GM12878 (cell line): ENCODE results near the gene KMT2E. TPM values are rescaled to one million over a fixed set of nuclear protein-coding genes. Genes with fewer than 3 reads are reported as not detected.

Experiments
- ATAC-seq: fragments of 200-7000 bp; cut with Tn5 transposase; 3 replicates; pipeline ENCODE4 v1.9.1; 2020; ENCODE audit warnings: mild to moderate bottlenecking, moderate library complexity
- BruUV-seq: library from RNA; stranded (reverse); fragments of 400-500 nt; replicated peaks from 2 replicates; lab custom pipeline; 2021; lab: Mats Ljungman, UMichigan
- CTCF ChIA-PET: fragments of 300-600 bp; sonication (Branson Sonifier 250); formaldehyde crosslinking; extraction: SDS; loops from one replicate; lab custom pipeline; 2021; ENCODE audit warnings: inconsistent platforms; lab: Yijun Ruan, JAX
- POLR2A ChIA-PET: fragments of 350-600 bp; formaldehyde crosslinking; extraction: SDS; loops from one replicate; lab custom pipeline; 2021; ENCODE audit warnings: inconsistent platforms; lab: Charles Lee
- RAD21 ChIA-PET: fragments of 300-600 bp; sonication (Branson Sonifier 250); formaldehyde crosslinking; loops from one replicate; lab custom pipeline; 2023; ENCODE audit warnings: antibody characterized with exemption; ENCODE audit not compliant: unreplicated experiment; lab: Charles Lee
- SMC1A ChIA-PET: fragments of 300-600 bp; sonication (Branson Sonifier 250); formaldehyde crosslinking; loops from one replicate; lab custom pipeline; 2023; ENCODE audit not compliant: unreplicated experiment, uncharacterized antibody; lab: Charles Lee
- DNase-seq: peaks from one replicate; pipeline ENCODE4 v3.0.0-alpha.2; 2011; ENCODE audit warnings: low read depth, low spot score
- FAIRE-seq: peaks from 3 replicates; lab custom pipeline; 2011; peaks lifted over from hg19 to GRCh38; lab: Jason Lieb, UNC
- H2AFZ ChIP-seq: 2 replicates; pipeline ENCODE4 v1.6.0; 2011; ENCODE audit warnings: low read depth, low read length, control low read depth; ENCODE audit not compliant: control insufficient read depth
- H3K27ac ChIP-seq: 2 replicates; pipeline ENCODE4 v1.5.1; 2011; ENCODE audit warnings: control low read depth; ENCODE audit not compliant: control insufficient read depth, insufficient read depth
- H3K27me3 ChIP-seq, 2 experiments: replicated peaks in 1 of 2; 2 replicates each; pipeline versions ENCODE4 v1.6.0 to v1.6.1; 2011; ENCODE audit warnings: low read length in 1 of 2; ENCODE audit not compliant: control insufficient read depth in 2 of 2, insufficient read depth in 2 of 2
- H3K36me3 ChIP-seq, 2 experiments: 2 replicates each; pipeline ENCODE4 v1.5.1; 2011; ENCODE audit warnings: low read length in 1 of 2; ENCODE audit not compliant: control insufficient read depth in 2 of 2, insufficient read depth in 2 of 2
- H3K4me1 ChIP-seq: 2 replicates; pipeline ENCODE4 v1.6.1; 2011; ENCODE audit warnings: mild to moderate bottlenecking, low read length, moderate library complexity, mixed read lengths; ENCODE audit not compliant: control insufficient read depth, insufficient read depth
- H3K4me2 ChIP-seq: 2 replicates; pipeline ENCODE4 v1.6.0; 2011; ENCODE audit warnings: control low read depth; ENCODE audit not compliant: control insufficient read depth, insufficient read depth
- H3K4me3 ChIP-seq: fragments of 200-600 bp; sonication (generic); 2 replicates; pipeline ENCODE4 v1.5.1; 2016
- H3K79me2 ChIP-seq: 2 replicates; pipeline ENCODE4 v1.6.0; 2011; ENCODE audit warnings: low read length; ENCODE audit not compliant: control insufficient read depth, insufficient read depth
- H3K9ac ChIP-seq: 2 replicates; pipeline ENCODE4 v1.8.0; 2011; ENCODE audit warnings: low read length, control low read depth, mixed read lengths; ENCODE audit not compliant: control insufficient read depth, insufficient read depth
- H3K9me3 ChIP-seq: replicated peaks from 3 replicates; pipeline ENCODE4 v1.5.1; 2011; ENCODE audit warnings: mild to moderate bottlenecking, low read length; ENCODE audit not compliant: control insufficient read depth, insufficient read depth
- H4K20me1 ChIP-seq: 2 replicates; pipeline ENCODE4 v1.6.0; 2011; ENCODE audit not compliant: control insufficient read depth, insufficient read depth
- EGR1 ChIP-seq, 2 experiments: IDR thresholded peaks; 1 replicate in 1 of 2; 2 replicates in 1 of 2; pipeline ENCODE4 v1.6.1; 2011 to 2012; ENCODE audit warnings: low read depth in 2 of 2, low read length in 2 of 2, borderline replicate concordance in 1 of 2, mild to moderate bottlenecking in 1 of 2, moderate library complexity in 1 of 2
- ETV6 ChIP-seq, 2 experiments: fragments of 450-650 bp in 1 of 2; IDR thresholded peaks in 1 of 2; conservative IDR thresholded peaks in 1 of 2; 2 replicates each; pipeline ENCODE4 v1.6.1; 2014; ENCODE audit warnings: antibody characterized with exemption in 1 of 2, borderline replicate concordance in 1 of 2, low read depth in 1 of 2, mild to moderate bottlenecking in 1 of 2, moderate library complexity in 1 of 2
- HSF1 ChIP-seq: fragments of 150-350 bp; IDR thresholded peaks from 2 replicates; pipeline ENCODE4 v1.6.1; 2014; ENCODE audit warnings: mild to moderate bottlenecking, low read depth, low read length
- MYC ChIP-seq: IDR thresholded peaks from 2 replicates; pipeline ENCODE4 v1.6.1; 2011; ENCODE audit warnings: mild to moderate bottlenecking, low read length, moderate library complexity, inconsistent platforms; ENCODE audit not compliant: insufficient read depth, insufficient replicate concordance, insufficient read length, severe bottlenecking
- RBBP5 ChIP-seq: fragments of 200-600 bp; sonication (generic); conservative IDR thresholded peaks from 2 replicates; pipeline ENCODE4 v1.6.1; 2016
- SMAD1 ChIP-seq: fragments of 450-650 bp; IDR thresholded peaks from 2 replicates; pipeline ENCODE4 v1.6.1; 2018; ENCODE audit warnings: mild to moderate bottlenecking, low read depth; ENCODE audit not compliant: partially characterized antibody
- SMAD5 ChIP-seq: IDR thresholded peaks from 2 replicates; pipeline ENCODE4 v1.6.1; 2016; ENCODE audit warnings: antibody characterized with exemption, low read depth
- SMC3 ChIP-seq: IDR thresholded peaks from 2 replicates; pipeline ENCODE4 v1.6.1; 2011; ENCODE audit warnings: low read length, improper control_type of control experiment, borderline replicate concordance
- SUZ12 ChIP-seq: fragments of 200-600 bp; sonication (generic); IDR thresholded peaks from one replicate; pipeline ENCODE4 v1.6.1; 2018; ENCODE audit warnings: antibody characterized with exemption, mild to moderate bottlenecking; ENCODE audit not compliant: unreplicated experiment
- TBL1XR1 ChIP-seq: IDR thresholded peaks from 2 replicates; pipeline ENCODE4 v1.6.1; 2012; ENCODE audit warnings: low read depth, low read length, improper control_type of control experiment
- ZNF592 ChIP-seq: fragments of 450-650 bp; IDR thresholded peaks from 2 replicates; pipeline ENCODE4 v1.6.1; 2017; ENCODE audit warnings: mild to moderate bottlenecking, moderate library complexity
- ZZZ3 ChIP-seq: IDR thresholded peaks from 2 replicates; pipeline ENCODE4 v1.6.1; 2011; ENCODE audit warnings: low read depth; ENCODE audit not compliant: control insufficient read depth, insufficient read length
- WGBS: methylation state at CpG from one replicate; pipeline ENCODE4 v1.1.6; 2016; ENCODE audit warnings: low lambda C conversion rate; ENCODE audit not compliant: insufficient replicate concordance, insufficient coverage; ENCODE audit errors: missing lambda C conversion rate; 5-methylcytosine and 5-hydroxymethylcytosine counted together
- in situ Hi-C: fragments of 300-500 bp; cut with MboI; formaldehyde crosslinking; loops from 9 replicates; pipeline ENCODE4 v1.14.3; 2018; ENCODE audit warnings: mixed read lengths
- intact Hi-C: fragments of 100-400 bp; cut with micrococcal nuclease; formaldehyde crosslinking; loops from one replicate; pipeline ENCODE4 v1.14.2; 2022; ENCODE audit not compliant: unreplicated experiment
- polyA plus RNA-seq, 11 experiments: library from polyadenylated mRNA; depleted of rRNA in 4 of 11; unstranded in 6 of 11; stranded (reverse) in 5 of 11; fragments of >200 nt; fragmentation: Nextera tagmentation in 4 of 11; fragmentation: Illumina TruSeq in 1 of 11; extraction: Ambion mirVana in 4 of 11; extraction: Trizol in 1 of 11; gene quantifications; 1 replicate in 1 of 11; 2 replicates in 10 of 11; pipeline versions ENCODE4 v1.2.1 to v1.2.3, GENCODE V29; 2011 to 2016; ENCODE audit warnings: inconsistent platforms in 2 of 11, missing spikeins in 2 of 11, low read depth in 1 of 11
- total RNA-seq, 4 experiments: library from RNA; depleted of rRNA in 3 of 4; stranded (reverse); fragments of >200 nt in 3 of 4; fragmentation: Illumina TruSeq in 1 of 4; extraction: Trizol in 1 of 4; gene quantifications; 2 replicates each; pipeline versions ENCODE4 v1.2.1 to v1.2.3, GENCODE V29; 2013 to 2021
- TF ChIP-seq, protein P1 (sequence below): fragments of 450-650 bp; IDR thresholded peaks from 2 replicates; pipeline ENCODE4 v1.6.1; 2016; ENCODE audit warnings: mild to moderate bottlenecking

Gene KMT2E
- total and polyA plus RNA-seq, 10 of the 15 experiments (the other 5 are each of a cell fraction or from before 2014, with no cell fraction given): 13.2 to 68.1 (median 34.1) TPM

GRCh38 chr7:105032553-105033214 lies 18.7 kb downstream of the KMT2E start:
- in situ Hi-C loops (no loop called here), intact Hi-C loops (no loop called here)
- Histone ChIP-seq H3K27ac (no peak overlapping the region), H3K9ac (no peak overlapping the region), H4K20me1 (peaks cover 2% of the 10 kb centered on the region), H3K4me3 (no peak overlapping the region), H3K27me3 (no peaks in the 10 kb centered on the region), H3K9me3 (no peaks in the 10 kb centered on the region; the same call in 2 of the 3 replicates), H3K4me1 (peaks cover 6% of the 10 kb centered on the region), H3K36me3 (peaks cover 0 to 8% of the 10 kb centered on the region in 2 experiments; a peak in 3 of 4 replicates), H3K4me2 (no peak overlapping the region), H2AFZ (no peak overlapping the region), H3K79me2 (peaks cover 92% of the 10 kb centered on the region)
- ChIA-PET CTCF (interaction anchor here (0.7 to 0.9 kb wide), 2 partner anchors 9 to 10 kb away, joined by 3 read pairs; no protein-coding TSS in a partner anchor), SMC1A (interaction anchor here (0.6 to 1.2 kb wide), 5 partner anchors 12 to 51 kb away, joined by 3 read pairs; no protein-coding TSS in a partner anchor), POLR2A (interaction anchor here (0.6 to 1.1 kb wide), 4 partner anchors 11 to 40 kb away, joined by 3 read pairs; no protein-coding TSS in a partner anchor), RAD21 (interaction anchor here (0.9 to 2.3 kb wide), 3 partner anchors 16 to 51 kb away, joined by 3 to 8 read pairs (median 7); no protein-coding TSS in a partner anchor)
- 60% methylated on average over 1 of the region's 1 CpG for WGBS
- ATAC-seq (peak; percentile 20), DNase-seq (no peak), FAIRE-seq (no peak)
- no TSS peak for BruUV-seq
- TF ChIP-seq SUZ12 (no peak), SMAD5 (no peak), HSF1 (no peak), MYC (no peak), ZNF592 (no peak), ZZZ3 (no peak), TBL1XR1 (no peak), RBBP5 (no peak), EGR1 (IDR thresholded peaks at IDR 0.05; ENCODE audit: borderline replicate concordance in 1 of 2, low read depth in 2 of 2, low read length in 2 of 2) (no peak), SMAD1 (no peak), SMC3 (no peak), ETV6 (conservative IDR thresholded peaks at IDR 0.05 in 1 of 2, IDR thresholded peaks at IDR 0.05 in 1 of 2; ENCODE audit: borderline replicate concordance in 1 of 2, low read depth in 1 of 2) (no peak)
- TF ChIP-seq, protein P1, sequence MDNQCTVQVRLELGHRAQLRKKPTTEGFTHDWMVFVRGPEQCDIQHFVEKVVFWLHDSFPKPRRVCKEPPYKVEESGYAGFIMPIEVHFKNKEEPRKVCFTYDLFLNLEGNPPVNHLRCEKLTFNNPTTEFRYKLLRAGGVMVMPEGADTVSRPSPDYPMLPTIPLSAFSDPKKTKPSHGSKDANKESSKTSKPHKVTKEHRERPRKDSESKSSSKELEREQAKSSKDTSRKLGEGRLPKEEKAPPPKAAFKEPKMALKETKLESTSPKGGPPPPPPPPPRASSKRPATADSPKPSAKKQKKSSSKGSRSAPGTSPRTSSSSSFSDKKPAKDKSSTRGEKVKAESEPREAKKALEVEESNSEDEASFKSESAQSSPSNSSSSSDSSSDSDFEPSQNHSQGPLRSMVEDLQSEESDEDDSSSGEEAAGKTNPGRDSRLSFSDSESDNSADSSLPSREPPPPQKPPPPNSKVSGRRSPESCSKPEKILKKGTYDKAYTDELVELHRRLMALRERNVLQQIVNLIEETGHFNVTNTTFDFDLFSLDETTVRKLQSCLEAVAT: no peak
